ENCODE measurements around the gene CD72.
"Not testable (repeated sequence)": the region's sequence is repeated elsewhere in the genome, so short reads cannot be mapped to it uniquely, and the experiment has no call there.

CD72 gene

DNA sequence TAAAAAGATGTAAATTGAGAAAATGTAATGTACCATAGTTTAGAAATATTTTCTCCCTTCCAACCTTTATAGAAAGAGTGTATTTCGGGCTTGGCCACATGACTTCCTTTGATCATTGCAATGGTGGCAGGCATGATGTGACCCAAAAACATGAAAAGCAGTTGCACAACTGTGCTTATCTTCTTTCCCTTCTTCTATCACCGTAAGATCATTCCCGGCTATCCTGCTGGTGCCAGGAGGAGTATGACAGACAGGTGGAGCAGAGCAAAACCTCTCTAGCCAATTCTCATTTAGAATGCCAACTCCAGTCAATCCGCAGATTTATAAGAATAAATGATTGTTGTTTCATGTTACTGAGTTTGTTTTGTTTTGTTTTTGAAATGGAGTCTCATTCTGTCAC is 23.7 kb downstream of the CD72 start:
- DNase-seq (ENCODE audit: low spot score), result peak; percentile 1
- Histone ChIP-seq H3K27ac (no peak overlapping the region), H3K4me3 (no peak overlapping the region)
- no peak for TF ChIP-seq CTCF (IDR thresholded peaks at IDR 0.05)

DNA sequence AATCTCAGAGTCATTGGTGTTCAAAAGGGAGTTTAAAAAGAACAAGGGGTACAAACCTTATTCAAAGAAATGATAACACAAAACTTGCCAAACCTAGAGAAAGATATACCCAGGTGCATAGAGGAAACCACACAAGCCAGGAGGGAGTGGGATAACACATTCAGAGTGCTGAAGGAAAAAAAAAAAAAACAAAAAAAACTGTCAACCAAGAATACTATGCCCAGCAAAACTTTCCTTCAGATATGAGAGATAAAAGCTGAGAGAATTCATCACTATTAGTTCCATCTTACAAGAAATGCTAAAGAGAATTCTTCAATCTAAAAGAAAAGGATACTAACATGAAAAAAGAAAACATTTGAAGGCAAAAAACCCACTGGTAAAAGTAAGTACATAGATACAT is 24.6 kb downstream of the CD72 start:
- no peak for DNase-seq (ENCODE audit: low spot score)
- no peak overlapping the region for H3K4me3 ChIP-seq
- no peak for TF ChIP-seq CTCF (IDR thresholded peaks at IDR 0.05)
- no peak overlapping the region for H3K27ac ChIP-seq

DNA sequence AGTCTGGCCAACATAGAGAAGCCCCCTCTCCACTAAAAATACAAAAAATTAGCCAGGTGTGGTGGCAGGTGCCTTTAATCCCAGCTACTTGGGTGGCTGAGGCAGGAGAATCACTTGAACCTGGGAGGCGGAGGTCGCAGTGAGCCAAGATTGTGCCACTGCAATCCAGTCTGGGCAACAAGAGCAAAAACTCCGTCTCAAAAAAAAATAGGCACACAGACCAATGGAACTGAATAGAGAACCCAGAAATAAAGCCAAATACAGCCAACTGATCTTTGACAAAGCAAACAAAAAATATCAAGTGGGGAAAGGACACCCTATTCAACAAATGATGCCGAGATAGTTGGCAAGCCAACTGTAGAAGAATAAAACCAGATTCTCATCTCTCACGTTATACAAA is 29.7 kb downstream of the CD72 start:
- H3K27ac ChIP-seq; DNase-seq (ENCODE audit: low spot score); H3K4me3 ChIP-seq: not testable (repeated sequence)

DNA sequence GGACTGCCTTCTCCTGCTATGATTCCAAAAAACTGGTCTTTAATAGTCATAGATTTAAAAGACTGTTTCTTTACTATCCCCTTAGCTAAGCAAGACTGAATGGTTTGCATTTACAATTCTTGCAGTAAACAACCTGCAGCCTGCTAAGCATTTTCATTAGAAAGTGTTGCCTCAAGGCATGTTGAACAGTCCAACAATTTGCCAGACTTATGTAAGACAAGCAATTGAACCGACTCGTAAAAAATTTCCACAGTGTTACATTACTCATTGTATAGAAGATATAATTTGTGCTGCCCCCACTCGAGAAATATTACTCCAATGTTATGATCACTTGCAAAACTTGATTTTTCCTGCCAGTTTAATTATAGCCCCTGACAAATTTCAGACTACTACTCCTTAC is 33.5 kb downstream of the CD72 start:
- H3K27ac ChIP-seq; H3K4me3 ChIP-seq; DNase-seq (ENCODE audit: low spot score): not testable (repeated sequence)

DNA sequence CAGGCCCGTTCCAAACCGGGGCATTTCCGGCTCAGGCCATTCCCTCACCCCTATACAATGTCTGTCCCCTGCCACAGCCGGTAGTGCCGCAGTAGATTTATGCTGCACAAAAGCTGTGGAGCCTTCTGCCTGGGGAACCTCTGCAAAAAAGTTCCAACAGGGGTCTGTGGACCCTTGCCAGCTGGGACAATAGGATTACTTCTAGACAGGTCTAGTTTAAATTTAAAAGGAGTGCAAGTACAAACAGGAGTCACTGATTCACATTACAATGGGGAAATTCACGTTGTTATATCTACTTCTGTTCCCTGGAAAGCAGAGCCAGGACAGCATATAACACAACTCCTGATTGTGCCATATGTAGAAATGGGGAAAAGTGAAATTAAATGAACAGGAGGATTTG is 34.7 kb downstream of the CD72 start:
- not testable (repeated sequence) for H3K4me3 ChIP-seq, H3K27ac ChIP-seq
- peak; percentile 16 for DNase-seq (ENCODE audit: low spot score)

DNA sequence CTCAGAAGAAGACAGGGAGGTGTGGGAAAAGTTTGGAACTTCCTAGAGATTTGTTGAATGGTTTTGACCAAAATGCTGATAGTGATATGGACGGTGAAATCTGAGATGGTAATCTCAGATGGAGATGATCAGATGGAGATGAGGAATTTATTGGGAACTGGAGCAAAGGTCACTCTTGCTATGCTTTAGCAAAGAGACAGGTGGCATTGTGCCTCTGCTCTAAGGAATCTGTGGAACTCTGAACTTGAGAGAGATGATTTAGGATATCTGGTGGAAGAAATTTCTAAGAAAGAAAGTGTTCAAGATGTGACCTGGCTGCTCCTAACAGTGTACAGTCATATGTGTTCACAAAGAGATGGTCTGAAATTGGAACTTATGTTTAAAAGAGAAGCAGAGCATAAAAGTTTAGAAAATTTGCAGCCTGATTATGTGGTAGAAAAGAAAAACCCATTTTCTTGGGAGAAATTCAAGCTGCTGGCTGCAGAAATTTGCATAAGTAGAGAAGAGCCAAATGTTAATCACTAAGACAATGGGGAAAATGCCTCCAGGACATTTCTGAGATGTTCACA is 38.5 kb downstream of the CD72 start:
- H3K27ac ChIP-seq; H3K4me3 ChIP-seq; DNase-seq (ENCODE audit: low spot score): not testable (repeated sequence)

GRCh38 chr9:35579130-35579529 is 39.1 kb downstream of the CD72 start:
- no peak for TF ChIP-seq CTCF (IDR thresholded peaks at IDR 0.05)
- no peak for DNase-seq (ENCODE audit: low spot score)
- no peak overlapping the region for H3K4me3 ChIP-seq
- no peak overlapping the region for H3K27ac ChIP-seq

DNA sequence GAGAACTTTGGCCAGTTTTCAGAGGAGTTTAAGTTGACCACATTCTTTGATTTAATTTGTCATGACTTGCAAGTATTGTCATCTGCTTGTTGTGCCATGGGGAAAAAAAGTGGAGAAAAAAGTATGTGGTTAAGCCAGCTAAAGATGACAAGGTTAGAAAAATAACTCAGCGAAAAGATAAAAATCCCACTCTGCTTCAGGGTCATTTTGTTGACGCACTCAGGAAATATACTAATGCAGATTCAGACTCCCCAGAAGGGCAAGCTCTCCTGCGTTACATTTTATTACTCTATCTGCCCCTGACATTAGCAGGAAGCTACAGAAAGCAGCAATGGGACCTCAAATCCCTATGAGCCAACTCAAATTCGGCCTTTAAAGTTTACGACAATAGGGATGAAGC is 40.7 kb downstream of the CD72 start:
- Histone ChIP-seq H3K4me3 (no peak overlapping the region), H3K27ac (no peak overlapping the region)
- DNase-seq (ENCODE audit: low spot score), result peak; percentile 2
- TF ChIP-seq CTCF (IDR thresholded peaks at IDR 0.05), result no peak

GRCh38 chr9:35575478-35575877 is 42.7 kb downstream of the CD72 start:
- Histone ChIP-seq H3K4me3 (no peak overlapping the region), H3K27ac (no peak overlapping the region)
- no peak for TF ChIP-seq CTCF (IDR thresholded peaks at IDR 0.05)
- DNase-seq (ENCODE audit: low spot score), result peak; percentile 52

Data from coronary artery (tissue), 2 donors.